ENCODE results near the gene FBH1. TPM values are rescaled to one million over a fixed set of nuclear protein-coding genes. Genes with fewer than 3 reads are reported as not detected.

FBH1 gene
- total and polyA plus RNA-seq, 9 of the 15 experiments (the other 6 are each of a cell fraction or from before 2014, with no cell fraction given), result 13.4 to 108 (median 77.8) TPM

GRCh38 chr10:5942001-5942400, 52.0 kb downstream of the FBH1 start (continued):
- TF ChIP-seq THRA (IDR thresholded peaks at IDR 0.05) (no peak), ZBTB9 (CRISPR knock-in tag; IDR thresholded peaks at IDR 0.05) (no peak), ZNF263 (CRISPR knock-in tag; IDR thresholded peaks at IDR 0.05; ENCODE audit: borderline replicate concordance) (no peak), ATF4 (CRISPR knock-in tag; IDR thresholded peaks at IDR 0.05) (no peak), KDM1A (IDR thresholded peaks at IDR 0.05) (no peak), HMGN3 (IDR thresholded peaks at IDR 0.05; ENCODE audit: borderline replicate concordance, extremely low read depth, insufficient read length, low read depth, low read length) (no peak)
- TF ChIP-seq, protein P1, sequence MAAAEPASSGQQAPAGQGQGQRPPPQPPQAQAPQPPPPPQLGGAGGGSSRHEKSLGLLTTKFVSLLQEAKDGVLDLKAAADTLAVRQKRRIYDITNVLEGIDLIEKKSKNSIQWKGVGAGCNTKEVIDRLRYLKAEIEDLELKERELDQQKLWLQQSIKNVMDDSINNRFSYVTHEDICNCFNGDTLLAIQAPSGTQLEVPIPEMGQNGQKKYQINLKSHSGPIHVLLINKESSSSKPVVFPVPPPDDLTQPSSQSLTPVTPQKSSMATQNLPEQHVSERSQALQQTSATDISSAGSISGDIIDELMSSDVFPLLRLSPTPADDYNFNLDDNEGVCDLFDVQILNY (CRISPR knock-in tag; IDR thresholded peaks at IDR 0.05), result no peak

Measured in K562 (cell line).